AG10803 (cell line): ENCODE data around the gene CISD3.

ENCODE experiments used
- DNase-seq: peaks from one replicate; pipeline ENCODE4 v3.0.0; 2010; ENCODE audit warnings: low read depth
- H3K4me3 ChIP-seq: 2 replicates; pipeline ENCODE4 v1.5.1; 2011; ENCODE audit warnings: mild to moderate bottlenecking, low read length, control low read depth
- TF ChIP-seq, protein P1 (sequence below): conservative IDR thresholded peaks from 2 replicates; pipeline ENCODE4 v1.5.1; 2011; ENCODE audit warnings: mild to moderate bottlenecking, low read length, control low read depth, inconsistent platforms

CISD3 gene

DNA sequence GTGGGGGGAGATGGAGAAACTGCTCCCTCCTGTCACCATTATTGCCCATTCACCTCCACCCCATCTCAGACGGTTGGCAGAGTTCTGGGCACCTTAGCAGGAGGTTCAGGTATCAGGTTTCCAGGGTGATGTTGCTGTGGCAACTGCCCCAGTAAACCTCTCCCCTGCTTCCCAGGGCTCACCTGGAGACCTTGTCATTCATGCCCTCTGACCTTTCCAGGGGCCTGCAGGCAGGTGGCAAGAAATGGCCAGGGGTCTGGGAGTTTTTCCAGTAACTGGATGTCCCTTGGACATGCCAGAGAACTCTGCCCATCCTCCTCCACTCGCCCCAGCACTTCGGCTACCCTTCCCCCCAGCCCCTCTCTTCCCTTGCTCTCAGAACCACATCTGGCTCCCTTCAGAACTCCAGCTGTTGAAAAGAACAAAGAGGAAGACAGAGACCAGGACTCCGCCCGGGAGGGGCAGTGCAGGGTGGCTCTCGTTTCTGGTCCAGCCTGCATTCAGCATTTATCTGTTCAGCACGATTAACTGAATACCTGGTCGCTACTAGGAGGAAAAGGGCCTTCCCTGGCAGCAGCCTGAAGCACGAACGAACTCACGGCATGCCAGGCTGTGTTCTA lies 16.6 kb upstream of the CISD3 start:
- DNase-seq = no peak

DNA sequence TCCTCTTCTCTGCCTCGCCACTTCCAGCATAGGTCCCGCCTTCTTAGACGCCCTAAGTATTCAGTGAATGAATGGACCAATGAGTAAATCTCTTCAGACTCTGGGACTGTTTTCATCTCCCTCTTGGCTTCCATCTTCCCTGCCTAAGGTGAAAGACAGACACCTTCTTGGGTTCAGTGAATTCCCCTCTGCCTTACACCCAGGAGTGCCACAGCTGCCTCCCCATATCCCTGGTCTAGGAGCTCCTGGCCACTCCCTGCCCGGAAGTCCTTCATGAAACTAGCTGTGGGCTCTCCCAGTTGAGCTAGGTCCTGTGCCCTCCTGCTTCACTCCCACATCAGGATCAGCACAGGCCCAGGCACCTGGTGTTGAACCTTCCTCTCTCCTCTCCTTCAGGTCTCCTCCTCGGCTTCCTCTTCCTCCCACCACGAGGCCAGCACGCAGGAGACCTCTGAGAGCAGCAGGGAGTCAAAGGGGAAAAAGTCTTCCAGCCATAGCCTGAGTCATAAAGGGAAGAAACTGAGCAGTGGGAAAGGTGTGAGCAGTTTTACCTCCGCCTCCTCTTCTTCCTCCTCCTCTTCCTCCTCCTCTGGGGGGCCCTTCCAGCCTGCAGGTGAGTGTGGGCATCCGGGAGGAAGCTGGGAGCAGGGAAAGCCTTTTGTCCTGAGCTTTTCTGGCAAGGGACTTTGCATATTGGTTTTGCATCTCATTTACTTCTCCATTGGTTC lies 14.8 kb upstream of the CISD3 start:
- H3K4me3 ChIP-seq = no peak overlapping the region
- no peak for DNase-seq
- TF ChIP-seq, protein P1, sequence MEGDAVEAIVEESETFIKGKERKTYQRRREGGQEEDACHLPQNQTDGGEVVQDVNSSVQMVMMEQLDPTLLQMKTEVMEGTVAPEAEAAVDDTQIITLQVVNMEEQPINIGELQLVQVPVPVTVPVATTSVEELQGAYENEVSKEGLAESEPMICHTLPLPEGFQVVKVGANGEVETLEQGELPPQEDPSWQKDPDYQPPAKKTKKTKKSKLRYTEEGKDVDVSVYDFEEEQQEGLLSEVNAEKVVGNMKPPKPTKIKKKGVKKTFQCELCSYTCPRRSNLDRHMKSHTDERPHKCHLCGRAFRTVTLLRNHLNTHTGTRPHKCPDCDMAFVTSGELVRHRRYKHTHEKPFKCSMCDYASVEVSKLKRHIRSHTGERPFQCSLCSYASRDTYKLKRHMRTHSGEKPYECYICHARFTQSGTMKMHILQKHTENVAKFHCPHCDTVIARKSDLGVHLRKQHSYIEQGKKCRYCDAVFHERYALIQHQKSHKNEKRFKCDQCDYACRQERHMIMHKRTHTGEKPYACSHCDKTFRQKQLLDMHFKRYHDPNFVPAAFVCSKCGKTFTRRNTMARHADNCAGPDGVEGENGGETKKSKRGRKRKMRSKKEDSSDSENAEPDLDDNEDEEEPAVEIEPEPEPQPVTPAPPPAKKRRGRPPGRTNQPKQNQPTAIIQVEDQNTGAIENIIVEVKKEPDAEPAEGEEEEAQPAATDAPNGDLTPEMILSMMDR = no peak

More for the DNA sequence above, 16.6 kb upstream of the CISD3 start:
- H3K4me3 ChIP-seq = no peak overlapping the region
- TF ChIP-seq, protein P1 = no peak

DNA sequence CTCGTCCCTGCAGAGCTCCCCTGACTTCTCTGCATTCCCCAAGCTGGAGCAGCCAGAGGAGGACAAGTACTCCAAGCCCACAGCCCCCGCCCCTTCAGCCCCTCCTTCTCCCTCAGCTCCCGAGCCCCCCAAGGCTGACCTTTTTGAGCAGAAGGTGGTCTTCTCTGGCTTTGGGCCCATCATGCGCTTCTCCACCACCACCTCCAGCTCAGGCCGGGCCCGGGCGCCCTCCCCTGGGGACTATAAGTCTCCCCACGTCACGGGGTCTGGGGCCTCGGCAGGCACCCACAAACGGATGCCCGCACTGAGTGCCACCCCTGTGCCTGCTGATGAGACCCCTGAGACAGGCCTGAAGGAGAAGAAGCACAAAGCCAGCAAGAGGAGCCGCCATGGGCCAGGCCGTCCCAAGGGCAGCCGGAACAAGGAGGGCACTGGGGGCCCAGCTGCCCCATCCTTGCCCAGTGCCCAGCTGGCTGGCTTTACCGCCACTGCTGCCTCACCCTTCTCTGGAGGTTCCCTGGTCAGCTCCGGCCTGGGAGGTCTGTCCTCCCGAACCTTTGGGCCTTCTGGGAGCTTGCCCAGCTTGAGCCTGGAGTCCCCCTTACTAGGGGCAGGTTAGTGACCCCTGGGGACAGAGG lies 13.7 kb upstream of the CISD3 start:
- DNase-seq = no peak
- TF ChIP-seq, protein P1 = no peak
- H3K4me3 ChIP-seq = no peak overlapping the region

DNA sequence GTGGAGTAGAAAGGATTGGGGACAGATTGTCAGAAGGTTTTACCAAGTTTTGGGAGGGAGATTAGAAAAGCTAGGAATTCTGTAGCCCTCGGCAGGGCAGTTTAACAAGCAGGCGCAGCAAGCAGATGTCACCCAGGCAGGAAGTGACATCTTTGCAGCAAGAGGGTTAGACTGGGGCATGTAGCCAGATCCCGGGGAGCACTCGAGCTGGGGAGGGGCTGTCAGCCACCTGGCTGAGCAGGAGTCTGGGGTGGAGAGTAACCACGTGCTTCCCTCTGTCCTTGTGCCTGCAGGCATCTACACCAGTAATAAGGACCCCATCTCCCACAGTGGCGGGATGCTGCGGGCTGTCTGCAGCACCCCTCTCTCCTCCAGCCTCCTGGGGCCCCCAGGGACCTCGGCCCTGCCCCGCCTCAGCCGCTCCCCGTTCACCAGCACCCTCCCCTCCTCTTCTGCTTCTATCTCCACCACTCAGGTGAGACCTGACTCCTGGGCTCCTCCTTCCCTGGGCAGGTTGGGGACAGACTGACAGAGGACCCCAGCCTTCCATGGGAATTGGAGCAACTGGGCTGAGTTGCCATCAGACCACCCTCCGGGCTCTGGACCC lies 12.9 kb upstream of the CISD3 start:
- TF ChIP-seq, protein P1 = no peak
- no peak overlapping the region for H3K4me3 ChIP-seq
- no peak for DNase-seq

DNA sequence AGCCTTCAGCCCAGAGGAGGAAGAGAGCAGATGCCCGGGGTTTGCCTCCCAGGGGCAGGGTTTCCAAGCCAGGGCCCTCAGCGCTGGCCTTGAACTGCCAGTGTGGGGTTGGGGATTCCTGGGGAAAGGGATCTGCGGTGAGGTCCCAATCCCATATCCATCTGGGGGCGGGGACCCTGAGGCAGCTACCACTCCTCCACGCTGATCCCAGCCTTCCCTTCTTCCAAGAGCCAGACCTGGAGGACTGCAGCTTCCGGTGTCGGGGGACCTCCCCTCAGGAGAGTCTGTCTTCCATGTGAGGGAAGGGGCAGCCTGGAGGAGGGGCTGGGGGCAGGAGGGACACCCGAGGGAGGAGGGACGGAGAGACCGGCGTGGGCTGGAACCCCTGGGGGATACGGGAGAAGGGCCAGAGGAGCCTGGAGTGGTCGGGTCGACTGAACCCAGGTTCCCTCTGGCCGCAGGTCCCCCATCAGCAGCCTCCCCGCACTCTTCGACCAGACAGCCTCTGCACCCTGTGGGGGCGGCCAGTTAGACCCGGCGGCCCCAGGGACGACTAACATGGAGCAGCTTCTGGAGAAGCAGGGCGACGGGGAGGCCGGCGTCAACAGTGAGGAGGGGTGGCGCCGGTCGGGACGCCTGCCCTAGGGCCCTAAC lies 10.7 kb upstream of the CISD3 start:
- TF ChIP-seq, protein P1 = no peak
- H3K4me3 ChIP-seq = no peak overlapping the region
- no peak for DNase-seq

DNA sequence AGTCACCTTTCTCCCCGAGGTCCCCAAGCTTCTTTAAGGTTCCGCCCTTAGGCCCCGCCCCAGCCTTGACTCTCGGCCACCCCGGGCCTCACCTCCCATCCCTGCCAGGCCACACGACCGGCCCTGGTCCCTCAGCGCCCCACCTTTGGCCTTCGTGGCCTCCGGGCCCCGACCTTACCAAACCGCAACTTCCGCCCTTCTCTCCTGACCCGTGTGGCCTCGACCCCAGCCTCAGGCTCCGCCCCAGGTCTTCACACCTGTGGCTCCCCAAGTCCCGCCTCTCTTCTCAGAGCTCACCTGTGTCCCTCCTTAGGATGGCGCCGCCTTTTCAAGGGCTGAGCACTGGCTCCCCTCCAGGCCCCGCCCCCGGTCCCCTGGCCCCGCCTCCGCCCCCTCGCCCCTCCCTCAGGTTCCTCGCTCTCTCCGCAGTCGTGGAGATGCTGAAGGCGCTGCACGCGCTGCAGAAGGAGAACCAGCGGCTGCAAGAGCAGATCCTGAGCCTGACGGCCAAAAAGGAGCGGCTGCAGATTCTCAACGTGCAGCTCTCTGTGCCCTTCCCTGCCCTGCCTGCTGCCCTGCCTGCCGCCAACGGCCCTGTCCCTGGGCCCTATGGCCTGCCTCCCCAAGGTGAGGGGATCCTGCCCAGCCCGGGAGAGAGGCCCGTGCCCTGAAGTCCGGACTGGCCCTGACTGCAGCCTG lies 10.0 kb upstream of the CISD3 start:
- no peak overlapping the region for H3K4me3 ChIP-seq
- no peak for DNase-seq
- TF ChIP-seq, protein P1 = no peak
